IMR-90 (cell line): Measurements from ENCODE around the gene CAMTA1. TPM values are rescaled to one million over a fixed set of nuclear protein-coding genes. Genes with fewer than 3 reads are reported as not detected.

Experiments used
- ATAC-seq: fragments of 200-7000 bp; cut with Tn5 transposase; 2 replicates; pipeline ENCODE4 v1.9.1; 2020; ENCODE audit warnings: low read depth, mild to moderate bottlenecking, moderate library complexity
- BruUV-seq: library from RNA; stranded (reverse); fragments of 400-500 nt; replicated peaks from 2 replicates; lab custom pipeline; 2021; lab: Mats Ljungman, UMichigan
- CTCF ChIA-PET: fragments of 300-600 bp; formaldehyde crosslinking; extraction: SDS; loops from one replicate; lab custom pipeline; 2021; ENCODE audit warnings: antibody characterized with exemption; lab: Yijun Ruan, JAX
- POLR2A ChIA-PET: fragments of 300-600 bp; sonication (Branson Sonifier 250); formaldehyde crosslinking; loops from one replicate; lab custom pipeline; 2022; ENCODE audit warnings: antibody characterized with exemption; ENCODE audit not compliant: unreplicated experiment; lab: Charles Lee
- DNase-seq: peaks from one replicate; pipeline ENCODE4 v3.0.0; 2013
- H2AFZ ChIP-seq: replicated peaks from 2 replicates; pipeline ENCODE3; 2013; ENCODE audit warnings: low read length, mild to moderate bottlenecking; ENCODE audit not compliant: poor library complexity
- H2AK5ac ChIP-seq: 2 replicates; pipeline ENCODE4 v1.6.1; 2013; ENCODE audit warnings: low read depth, low read length, inconsistent platforms
- H2AK9ac ChIP-seq: replicated peaks from 2 replicates; pipeline ENCODE3; 2013; ENCODE audit warnings: mild to moderate bottlenecking, low read depth, low read length, moderate library complexity; ENCODE audit not compliant: poor library complexity
- H2BK120ac ChIP-seq: 2 replicates; pipeline ENCODE4 v1.6.1; 2013; ENCODE audit warnings: low read depth, low read length, inconsistent platforms
- H2BK15ac ChIP-seq: 3 replicates; pipeline ENCODE4 v1.6.1; 2013; ENCODE audit warnings: low read depth, low read length, inconsistent platforms
- H2BK20ac ChIP-seq: 2 replicates; pipeline ENCODE4 v1.6.1; 2013; ENCODE audit warnings: low read depth, mild to moderate bottlenecking, inconsistent platforms, low read length, moderate library complexity
- H2BK5ac ChIP-seq: 2 replicates; pipeline ENCODE4 v1.6.1; 2013; ENCODE audit warnings: mild to moderate bottlenecking, low read depth, low read length, inconsistent platforms; ENCODE audit not compliant: poor library complexity, severe bottlenecking
- H3K14ac ChIP-seq: replicated peaks from 2 replicates; pipeline ENCODE4 v1.6.1; 2013; ENCODE audit warnings: low read depth, low read length, inconsistent platforms
- H3K18ac ChIP-seq: 2 replicates; pipeline ENCODE4 v1.6.1; 2013; ENCODE audit warnings: low read depth, low read length, control low read depth
- H3K23ac ChIP-seq: 2 replicates; pipeline ENCODE4 v1.6.1; 2013; ENCODE audit warnings: low read depth, low read length, inconsistent platforms
- H3K27ac ChIP-seq: 2 replicates; pipeline ENCODE4 v1.5.1; 2013; ENCODE audit warnings: mild to moderate bottlenecking, control low read depth, low read length; ENCODE audit not compliant: insufficient read depth
- H3K27me3 ChIP-seq: 2 replicates; pipeline ENCODE4 v1.6.1; 2013; ENCODE audit warnings: low read length; ENCODE audit not compliant: control insufficient read depth, insufficient read depth
- H3K36me3 ChIP-seq: 2 replicates; pipeline ENCODE4 v1.6.1; 2013; ENCODE audit warnings: low read length, mixed read lengths; ENCODE audit not compliant: control insufficient read depth, insufficient read depth
- H3K4ac ChIP-seq: 2 replicates; pipeline ENCODE4 v1.6.1; 2013; ENCODE audit warnings: low read depth, low read length, inconsistent platforms
- H3K4me1 ChIP-seq: 2 replicates; pipeline ENCODE4 v1.6.1; 2013; ENCODE audit warnings: low read length, mixed read lengths; ENCODE audit not compliant: control insufficient read depth, insufficient read depth
- H3K4me2 ChIP-seq: 2 replicates; pipeline ENCODE4 v1.6.1; 2013; ENCODE audit warnings: low read depth, mild to moderate bottlenecking, control low read depth, low read length, moderate library complexity
- H3K4me3 ChIP-seq: 2 replicates; pipeline ENCODE4 v1.5.1; 2013; ENCODE audit warnings: low read depth, mild to moderate bottlenecking, control low read depth, low read length, moderate library complexity; ENCODE audit not compliant: insufficient read depth
- H3K56ac ChIP-seq: 2 replicates; pipeline ENCODE4 v1.6.1; 2013; ENCODE audit warnings: low read length, inconsistent platforms; ENCODE audit not compliant: insufficient read depth; ENCODE audit errors: extremely low read depth
- H3K79me1 ChIP-seq, 2 experiments: 2 replicates each; pipeline ENCODE4 v1.6.1; 2013; ENCODE audit warnings: low read length in 2 of 2, inconsistent platforms in 1 of 2, low read depth in 1 of 2
- H3K9ac ChIP-seq: 2 replicates; pipeline ENCODE4 v1.6.1; 2013; ENCODE audit warnings: low read depth, low read length, control low read depth
- H3K9me1 ChIP-seq: 2 replicates; pipeline ENCODE4 v1.6.1; 2013; ENCODE audit warnings: low read length, inconsistent platforms; ENCODE audit not compliant: insufficient read depth
- H3K9me3 ChIP-seq: 2 replicates; pipeline ENCODE4 v1.6.1; 2013; ENCODE audit warnings: low read length; ENCODE audit not compliant: control insufficient read depth, insufficient read depth
- H4K20me1 ChIP-seq: 2 replicates; pipeline ENCODE4 v1.6.1; 2013; ENCODE audit warnings: low read length, inconsistent platforms; ENCODE audit not compliant: insufficient read depth
- H4K5ac ChIP-seq: 2 replicates; pipeline ENCODE4 v1.6.1; 2013; ENCODE audit warnings: mild to moderate bottlenecking, low read depth, low read length, control low read depth
- H4K8ac ChIP-seq, 2 experiments: 2 replicates each; pipeline ENCODE4 v1.6.1; 2013; ENCODE audit warnings: low read depth in 2 of 2, low read length in 2 of 2, control low read depth in 1 of 2, inconsistent platforms in 1 of 2
- H4K91ac ChIP-seq: 2 replicates; pipeline ENCODE4 v1.6.1; 2013; ENCODE audit warnings: low read depth, low read length, inconsistent platforms; ENCODE audit not compliant: insufficient read depth
- RCOR1 ChIP-seq: IDR thresholded peaks from 2 replicates; pipeline ENCODE4 v1.6.1; 2012; ENCODE audit warnings: mild to moderate bottlenecking, low read length, improper control_type of control experiment; ENCODE audit not compliant: insufficient replicate concordance
- SMC3 ChIP-seq: fragments of 150-350 bp; IDR thresholded peaks from 2 replicates; pipeline ENCODE4 v1.6.1; 2016; ENCODE audit warnings: low read depth, mild to moderate bottlenecking, antibody characterized with exemption, low read length, moderate library complexity
- WGBS, 2 experiments: methylation state at CpG; one replicate each; pipeline versions ENCODE4 v1.1.5 to v1.1.7; 2013; ENCODE audit warnings: missing lambda C conversion rate in 2 of 2; ENCODE audit not compliant: insufficient read length in 1 of 2; ENCODE audit errors: extremely low coverage in 2 of 2; 5-methylcytosine and 5-hydroxymethylcytosine counted together
- dilution Hi-C: fragments of 300-500 bp; cut with HindIII; formaldehyde crosslinking; loops from one replicate; pipeline ENCODE4 v1.14.3; 2018; ENCODE audit warnings: low sequenced_read_pairs; ENCODE audit not compliant: unreplicated experiment
- in situ Hi-C: fragments of 300-500 bp; cut with MboI; formaldehyde crosslinking; loops from 3 replicates; pipeline ENCODE4 v1.14.3; 2019; ENCODE audit warnings: low sequenced_read_pairs, inconsistent platforms, mixed read lengths
- intact Hi-C: fragments of 100-400 bp; cut with micrococcal nuclease; formaldehyde crosslinking; loops from 2 replicates; pipeline ENCODE4 v1.10.0; 2022
- polyA plus RNA-seq, 3 experiments: library from polyadenylated mRNA; depleted of rRNA; stranded (reverse); fragments of >200 nt; gene quantifications; 2 replicates each; pipeline ENCODE4 v1.2.3, GENCODE V29; 2012; ENCODE audit warnings: low replicate concordance in 1 of 3
- total RNA-seq: library from RNA; depleted of rRNA; stranded (reverse); fragments of >200 nt; gene quantifications from 2 replicates; pipeline ENCODE4 v1.2.3, GENCODE V29; 2012

CAMTA1 gene
- total and polyA plus RNA-seq, 2 of the 4 experiments (the other 2 are of a cell fraction), result 35.5 to 74.3 TPM

GRCh38 chr1:7264101-7264500, 478.8 kb downstream of the CAMTA1 start:
- dilution Hi-C loops, result no loop called here
- no peak overlapping the region for H3K9ac ChIP-seq
- H2BK120ac ChIP-seq, result peak overlapping the region; percentile 60; the same call in 1 of the 2 replicates
- H3K36me3 ChIP-seq, result no peaks in the 10 kb centered on the region
- ATAC-seq (no peak), DNase-seq (no peak)
- H2BK15ac ChIP-seq, result 0 out of 3 replicates have a peak overlapping the region, but pooled peaks have one; percentile 12
- peak overlapping the region; percentile 76 for H2AK5ac ChIP-seq
- peak overlapping the region; percentile 56; the same call in 1 of the 2 replicates for H3K18ac ChIP-seq
- peak overlapping the region; percentile 75 for H2BK20ac ChIP-seq
- peak overlapping the region; percentile 52; the same call in 1 of the 2 replicates for H3K14ac ChIP-seq
- no peaks in the 10 kb centered on the region for H4K20me1 ChIP-seq
- H2BK5ac ChIP-seq, result peak overlapping the region; percentile 40
- H2AK9ac ChIP-seq, result peak overlapping the region; percentile 17
- peak overlapping the region; percentile 57; the same call in 1 of the 2 replicates for H4K5ac ChIP-seq
- peaks cover 31% of the 10 kb centered on the region for H3K4me1 ChIP-seq
- 80% methylated on average over 2 of the region's 4 CpGs; no CpG with 5 or more reads in 1 of the 2 experiments for WGBS, 2 experiments
- peaks cover 2% of the 10 kb centered on the region for H3K9me3 ChIP-seq
- H3K27ac ChIP-seq, result no peak overlapping the region
- H3K4me3 ChIP-seq, result no peak overlapping the region
- ChIA-PET POLR2A (no interaction called here), CTCF (no interaction called here)
- in situ Hi-C loops, result no loop called here
- BruUV-seq, result no TSS peak
- intact Hi-C loops, result no loop called here
- peak overlapping the region; percentile 67; the same call in 1 of the 2 replicates for H3K23ac ChIP-seq
- H3K56ac ChIP-seq, result no peak overlapping the region
- peak overlapping the region; percentile 56 for H4K91ac ChIP-seq
- peak overlapping the region; percentile 54; the same call in 1 of the 2 replicates for H3K4ac ChIP-seq
- H3K79me1 ChIP-seq, result no peaks in the 10 kb centered on the region; a peak in 1 of 4 replicates
- H2AFZ ChIP-seq, result peak overlapping the region; percentile 35
- no peaks in the 10 kb centered on the region for H3K27me3 ChIP-seq
- peak overlapping the region; percentile 46 to 54; a peak in 2 of 4 replicates for H4K8ac ChIP-seq
- H3K4me2 ChIP-seq, result no peak overlapping the region
- TF ChIP-seq SMC3 (no peak), RCOR1 (no peak)
- peaks cover 27% of the 10 kb centered on the region for H3K9me1 ChIP-seq
